ENCODE measurements around the gene CRYBG3.
"Not testable (repeated sequence)": the region's sequence is repeated elsewhere in the genome, so short reads cannot be mapped to it uniquely, and the experiment has no call there.

The CRYBG3 gene

GRCh38 chr3:97821774-97822358, at the start of gene CRYBG3:
Gene CRYBG3, plus strand, starts transcription at chr3:97822011. Its CDS starts 196 bp downstream, at chr3:97822207.
- DNase-seq = peak; percentile 72

GRCh38 chr3:97772926-97773325, 48.9 kb upstream of the CRYBG3 start:
- DNase-seq = no peak

DNA sequence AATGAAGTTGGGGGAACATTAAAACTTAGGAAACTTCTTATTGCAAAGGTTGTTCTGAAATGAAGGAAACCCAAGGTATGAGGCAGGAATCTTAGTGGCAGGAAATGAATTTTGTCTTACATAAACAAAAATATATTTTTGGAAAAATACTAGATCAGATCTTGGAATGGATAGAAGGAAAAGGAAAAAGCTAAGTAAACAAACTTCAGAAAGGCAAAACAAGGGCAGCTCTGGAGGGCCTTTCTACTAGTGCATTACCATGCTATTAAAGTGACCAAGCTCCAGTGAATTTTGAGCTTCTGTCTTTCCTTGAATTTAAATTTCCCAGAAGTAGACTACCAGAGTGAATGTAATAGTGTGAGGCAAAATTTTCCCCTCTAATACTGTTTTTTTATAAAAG, 43.7 kb upstream of the CRYBG3 start:
- no peak for DNase-seq

DNA sequence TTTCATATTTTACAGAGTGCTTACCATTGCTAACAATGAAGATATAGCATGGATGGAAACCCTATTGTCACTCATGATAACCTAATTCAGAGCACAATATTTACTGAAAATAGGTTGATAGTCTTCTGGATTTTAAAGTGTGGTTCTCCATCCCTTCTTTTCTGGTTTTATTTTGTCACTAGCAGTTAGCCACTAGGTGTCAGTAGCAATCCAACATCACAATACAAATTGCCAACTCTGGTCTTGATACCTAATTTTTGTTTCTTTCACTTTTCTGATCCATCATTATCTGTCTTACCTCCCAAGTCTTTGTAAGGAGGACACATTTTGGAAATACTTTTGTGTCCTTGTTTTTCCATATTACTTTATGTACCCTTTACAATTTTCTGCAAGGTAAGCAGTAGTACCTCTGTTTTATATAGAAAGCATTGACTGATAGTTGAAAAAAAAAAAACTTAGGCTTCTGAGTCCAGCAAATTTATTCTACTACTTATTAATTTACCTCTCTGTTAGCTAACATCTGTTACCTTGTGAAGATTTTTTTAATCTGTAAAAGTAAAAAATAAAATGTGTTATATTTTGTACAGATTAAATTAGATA, 28.3 kb upstream of the CRYBG3 start:
- DNase-seq = peak; percentile 54

GRCh38 chr3:97795951-97796350, 25.9 kb upstream of the CRYBG3 start:
- DNase-seq = no peak

DNA sequence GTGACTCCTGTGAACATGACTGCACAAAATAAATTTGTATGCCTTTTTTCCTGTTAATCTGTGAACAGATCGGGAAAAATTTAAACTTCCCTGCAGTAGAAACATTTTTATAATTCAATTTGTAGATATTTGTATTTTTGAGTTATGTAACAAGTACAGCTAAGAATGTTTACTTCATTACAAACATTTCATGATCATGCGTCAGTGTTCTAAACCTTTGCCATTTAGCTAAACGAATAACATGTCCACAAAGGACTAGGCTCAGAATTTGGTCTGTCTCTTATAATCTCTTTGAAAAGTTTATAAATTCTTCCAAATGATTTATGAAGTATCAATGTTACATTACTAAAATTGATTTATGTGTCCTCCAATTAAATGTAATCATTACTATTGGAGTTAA, 17.3 kb upstream of the CRYBG3 start:
- no peak for DNase-seq

DNA sequence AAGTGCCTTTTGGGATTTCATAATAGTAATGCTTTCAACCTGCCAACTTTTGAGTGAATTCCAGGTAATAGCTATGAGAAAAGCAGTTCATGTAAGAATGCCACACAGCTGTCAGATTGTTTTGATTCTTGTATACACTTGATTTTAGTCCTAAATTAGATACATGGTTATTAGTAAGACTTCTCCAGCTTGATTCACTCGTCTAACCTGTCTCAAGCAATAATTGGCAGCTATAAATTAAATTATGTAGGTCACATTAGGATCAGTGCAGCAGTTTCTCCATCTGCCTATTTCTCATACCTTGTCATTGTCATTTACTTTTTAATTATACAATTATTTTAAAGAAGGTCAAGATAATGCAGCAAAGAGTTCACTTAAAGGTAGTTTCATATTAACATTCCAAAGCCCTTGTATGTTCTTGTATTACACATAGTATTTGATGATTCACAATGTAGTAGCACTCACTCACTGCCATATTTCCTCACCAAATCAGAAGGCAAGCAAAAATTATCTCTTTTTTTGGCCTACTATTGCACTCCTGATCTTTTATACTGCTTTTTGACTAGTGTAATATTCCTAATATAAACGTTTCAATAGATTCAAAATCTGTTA, 10.9 kb upstream of the CRYBG3 start:
- no peak for DNase-seq

DNA sequence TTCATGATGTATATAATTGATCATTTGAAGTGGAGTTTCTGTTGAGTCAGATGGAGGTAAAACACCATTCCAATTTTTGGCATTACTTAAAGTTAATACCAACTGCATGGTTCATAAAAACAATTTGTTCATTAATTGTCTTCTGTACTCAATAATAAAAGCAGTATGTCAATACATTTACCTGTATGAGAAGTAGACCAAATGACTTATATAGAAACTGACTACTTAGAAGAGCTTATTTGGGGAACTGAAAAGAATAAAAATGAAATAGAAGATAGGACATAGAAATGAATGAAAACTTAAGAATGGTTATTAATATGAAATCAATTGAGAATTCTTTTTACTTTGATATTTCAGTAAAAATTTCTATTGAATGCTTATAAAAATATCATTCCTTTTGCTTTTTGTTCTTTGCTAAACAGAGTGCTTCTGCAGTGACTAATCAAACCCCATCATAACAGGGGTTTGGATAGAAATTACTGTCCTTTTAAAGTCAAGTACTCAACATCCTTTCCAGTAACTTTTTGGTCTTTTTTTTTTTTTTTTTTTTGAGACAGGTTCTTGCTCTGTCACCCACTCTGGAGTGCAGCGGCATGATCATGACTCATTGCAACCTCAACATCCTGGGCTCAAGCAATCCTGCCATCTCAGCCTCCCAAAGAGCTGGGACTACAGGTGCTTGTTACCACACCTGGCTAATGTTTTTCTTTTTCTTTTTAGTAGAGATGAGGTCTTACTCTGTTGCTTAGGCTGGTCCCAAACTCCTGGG, 6.5 kb upstream of the CRYBG3 start:
- DNase-seq = no peak

- DNase-seq = no peak
Observed at GRCh38 chr3:97816811-97817210, 5.0 kb upstream of the CRYBG3 start.

- peak; percentile 69 for DNase-seq
Observed at GRCh38 chr3:97817965-97818364, 3.8 kb upstream of the CRYBG3 start.

DNA sequence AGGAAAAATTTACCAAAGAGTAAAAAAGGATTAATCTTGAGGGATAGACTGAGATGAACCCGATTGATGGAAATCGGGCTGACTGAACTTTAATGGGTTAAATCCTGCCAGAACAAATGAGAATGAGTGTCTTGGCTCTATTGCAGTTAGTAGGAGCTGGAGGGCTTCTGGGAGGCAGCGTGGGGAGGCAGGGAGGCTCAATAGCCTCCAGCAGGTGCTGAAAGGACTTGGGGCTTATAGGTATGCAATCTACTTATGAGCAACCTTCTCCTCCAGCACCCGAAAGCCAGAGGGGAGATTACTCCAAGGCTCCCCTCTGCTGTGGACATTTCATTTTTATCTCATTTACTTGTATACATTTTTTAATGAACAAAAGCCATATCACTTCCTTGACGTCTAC, 1.0 kb upstream of the CRYBG3 start:
- DNase-seq = no peak

DNA sequence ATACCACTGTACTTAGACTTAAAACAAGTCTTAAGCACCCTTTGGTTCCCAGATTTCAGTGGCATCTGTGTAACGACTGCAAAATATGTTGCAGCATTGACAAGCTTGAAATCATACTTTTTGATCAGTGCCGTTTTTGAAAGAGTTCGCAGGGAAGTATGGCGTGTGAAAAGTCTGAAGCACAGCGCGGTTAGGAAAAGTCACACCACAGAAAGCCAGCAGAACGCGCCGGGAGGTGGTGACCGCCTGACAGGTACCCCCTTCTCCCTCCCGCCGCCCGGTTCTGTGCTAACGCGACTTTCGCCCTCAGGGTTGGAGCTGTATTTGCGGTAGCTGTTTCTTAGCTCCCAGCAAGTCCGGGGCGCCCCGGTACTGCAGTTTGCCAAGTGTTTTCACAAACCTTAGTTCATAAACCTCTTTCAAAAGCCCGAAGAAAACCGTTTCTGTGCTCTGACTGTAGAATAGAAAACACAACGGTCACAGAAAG, 481 bp upstream of the CRYBG3 start:
- no peak for DNase-seq

GRCh38 chr3:97822359-97822775, 556 bp downstream of the CRYBG3 start:
- no peak for DNase-seq

- no peak for DNase-seq
Observed at GRCh38 chr3:97823046-97824004, 1.5 kb downstream of the CRYBG3 start.

DNA sequence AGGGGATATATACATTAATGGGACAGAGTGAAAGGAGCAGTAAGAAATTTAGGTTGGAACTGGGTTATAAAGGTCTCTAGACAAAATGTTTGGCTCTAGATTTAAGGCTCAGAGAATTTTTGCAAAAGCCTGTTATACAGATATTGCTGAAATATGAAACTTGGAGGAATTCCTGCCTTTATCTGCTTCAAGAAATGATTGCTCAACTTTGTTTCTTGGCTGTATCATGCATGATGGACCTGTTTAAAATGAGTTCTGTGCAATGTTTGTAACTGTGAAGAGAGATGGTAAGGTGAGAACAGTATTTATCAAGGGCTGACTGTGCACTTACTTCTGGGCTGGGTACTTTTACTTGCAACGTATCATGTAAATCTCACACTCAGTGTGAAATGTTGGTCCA, 3.3 kb downstream of the CRYBG3 start:
- DNase-seq = no peak

DNA sequence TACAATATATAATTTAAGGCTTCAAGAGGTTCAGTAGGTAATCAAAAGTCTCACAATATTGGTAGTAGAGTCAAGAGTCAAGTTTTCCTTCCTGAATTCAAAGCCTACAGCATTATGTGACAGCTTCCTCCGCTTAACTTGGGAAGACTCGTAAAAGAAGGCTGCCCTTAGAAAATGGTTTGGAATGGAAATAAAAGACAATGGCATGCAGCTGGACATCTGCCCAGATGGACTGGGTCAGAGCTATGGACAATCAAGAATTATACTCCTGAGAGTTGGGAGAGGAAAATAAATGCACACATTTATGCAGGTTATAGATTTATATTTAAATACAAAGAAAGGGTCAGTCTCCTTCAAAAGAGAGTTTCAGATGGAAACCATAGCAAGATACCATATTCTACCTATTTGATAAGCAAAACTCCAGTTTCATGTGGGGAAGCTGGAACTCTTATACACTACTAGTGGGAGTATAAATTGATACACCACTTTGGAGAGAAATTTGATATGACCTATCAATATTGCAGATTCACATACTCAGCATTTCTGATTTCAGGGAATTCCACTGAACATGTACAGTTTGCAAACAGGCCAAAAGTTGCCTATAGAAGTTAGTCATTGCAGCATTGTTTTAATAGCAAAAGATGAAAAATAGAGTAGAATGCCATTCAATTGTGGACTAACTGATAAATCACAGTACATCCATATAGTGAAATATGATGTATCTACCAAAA, 6.1 kb downstream of the CRYBG3 start:
- no peak for DNase-seq

DNA sequence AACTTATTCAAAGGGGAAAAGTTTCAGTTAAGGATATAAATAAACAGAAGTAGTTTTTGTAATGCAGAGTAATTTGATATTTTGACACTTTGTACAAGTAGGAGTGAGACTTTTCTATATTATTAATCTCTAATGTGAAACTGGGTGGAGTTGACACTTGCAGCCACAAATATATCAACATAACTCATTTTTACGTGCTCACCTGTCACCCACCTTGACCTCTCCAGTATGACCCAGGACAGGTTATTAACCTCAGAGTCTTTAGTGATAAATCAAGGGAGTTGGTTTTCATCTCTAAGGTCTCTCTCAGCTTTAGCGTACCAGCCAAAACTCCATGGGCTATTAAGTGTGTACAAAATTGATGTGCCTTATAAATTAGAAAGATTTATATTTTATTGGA, 7.4 kb downstream of the CRYBG3 start:
- DNase-seq = no peak

DNA sequence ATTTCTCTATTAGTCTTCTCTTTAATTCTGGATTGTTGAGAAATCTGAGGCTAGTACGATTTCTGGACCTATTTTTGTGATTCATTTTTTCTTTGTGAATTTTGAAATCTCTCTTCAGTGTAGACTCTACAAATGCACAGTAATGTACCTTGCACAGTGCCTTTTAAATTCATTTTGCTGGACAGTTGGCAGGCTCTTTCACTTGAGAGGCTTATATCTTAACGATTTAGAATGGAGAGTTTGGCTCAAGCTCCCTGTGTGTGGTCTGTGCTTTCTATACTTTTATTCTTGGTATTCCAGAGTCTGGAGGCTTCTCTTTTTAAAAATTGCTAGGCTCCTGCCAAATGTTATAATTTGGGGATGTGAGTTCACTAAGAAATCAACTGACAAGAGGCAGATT, 8.8 kb downstream of the CRYBG3 start:
- DNase-seq = no peak

DNA sequence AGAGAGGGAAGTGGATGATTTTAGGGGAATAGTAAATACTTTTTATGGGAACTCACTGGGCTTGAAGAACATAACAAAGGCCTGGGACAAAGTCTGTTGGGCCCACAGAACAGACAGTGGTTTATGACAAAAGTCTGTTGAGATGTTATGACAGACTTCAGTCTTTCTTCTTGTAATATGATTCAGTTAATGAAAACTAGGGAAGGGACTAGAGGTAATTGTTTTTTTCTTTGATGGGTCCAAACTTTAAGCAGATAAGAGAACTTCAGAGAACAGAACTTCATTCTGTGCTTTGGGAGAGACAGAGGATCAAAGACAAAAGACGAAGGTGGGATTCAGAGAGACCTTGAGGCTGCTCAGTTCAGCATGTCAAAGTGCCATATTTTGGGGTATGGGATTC, 9.3 kb downstream of the CRYBG3 start:
- DNase-seq = no peak

- not testable (repeated sequence) for DNase-seq
Observed at GRCh38 chr3:97833184-97833583, 11.4 kb downstream of the CRYBG3 start.

DNA sequence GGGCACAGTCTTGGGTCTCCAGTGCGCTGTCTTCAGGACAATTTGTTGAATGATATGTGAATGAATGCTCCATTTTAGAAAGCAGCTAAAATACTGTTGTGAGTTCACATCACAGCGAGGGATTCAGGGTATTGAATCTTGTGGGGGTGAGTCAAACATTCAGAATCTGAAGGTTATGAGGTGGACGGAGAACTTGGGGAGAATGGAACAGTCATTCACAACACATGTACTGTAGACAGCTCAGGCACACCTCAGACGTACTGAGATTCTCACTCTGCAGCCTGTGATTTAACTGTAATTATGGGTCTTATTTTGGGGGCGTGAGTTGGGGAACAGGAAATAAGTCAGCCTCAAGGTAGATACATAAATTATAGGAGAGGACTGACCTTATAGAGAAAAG, 13.9 kb downstream of the CRYBG3 start:
- DNase-seq = no peak

- DNase-seq = no peak
Observed at GRCh38 chr3:97838393-97838792, 16.6 kb downstream of the CRYBG3 start.
